Endothelial cell of umbilical vein (primary cell): ENCODE measurements around the gene NFATC2. TPM values are rescaled to one million over a fixed set of nuclear protein-coding genes. Genes with fewer than 3 reads are reported as not detected.

Experiments
- BruUV-seq: library from RNA; stranded (reverse); fragments of 400-500 nt; replicated peaks from 2 replicates; lab custom pipeline; 2021; lab: Mats Ljungman, UMichigan
- CTCF ChIA-PET: fragments of 300-600, 350-600 bp; sonication (Branson Sonifier 250); formaldehyde crosslinking; loops from one replicate; lab custom pipeline; 2021; ENCODE audit warnings: antibody characterized with exemption, inconsistent platforms; lab: Charles Lee
- POLR2A ChIA-PET: fragments of 300-600, 350-600 bp; sonication (Branson Sonifier 250); formaldehyde crosslinking; loops from one replicate; lab custom pipeline; 2021; ENCODE audit warnings: antibody characterized with exemption, inconsistent platforms; lab: Charles Lee
- DNase-seq: peaks from one replicate; pipeline ENCODE4 v3.0.0-alpha.2; 2011; ENCODE audit warnings: low read depth, low spot score
- FAIRE-seq: peaks from 2 replicates; lab custom pipeline; 2011; peaks lifted over from hg19 to GRCh38; lab: Jason Lieb, UNC
- H2AFZ ChIP-seq: 2 replicates; pipeline ENCODE4 v1.6.0; 2012; ENCODE audit warnings: low read depth, low read length, control low read depth, inconsistent platforms
- H3K27ac ChIP-seq: 2 replicates; pipeline ENCODE4 v1.5.1; 2011; ENCODE audit warnings: low read depth, mild to moderate bottlenecking, control low read depth, low read length, moderate library complexity; ENCODE audit not compliant: insufficient read depth
- H3K27me3 ChIP-seq, 2 experiments: 2 replicates each; pipeline versions ENCODE4 v1.6.0 to v1.6.1; 2011; ENCODE audit warnings: low read length in 2 of 2, mixed read lengths in 1 of 2; ENCODE audit not compliant: control insufficient read depth in 2 of 2, insufficient read depth in 2 of 2
- H3K36me3 ChIP-seq, 2 experiments: 2 replicates in 1 of 2; 3 replicates in 1 of 2; pipeline ENCODE4 v1.5.1; 2011; ENCODE audit warnings: low read length in 2 of 2, mild to moderate bottlenecking in 1 of 2, moderate library complexity in 1 of 2; ENCODE audit not compliant: control insufficient read depth in 2 of 2, insufficient read depth in 2 of 2; ENCODE audit errors: extremely low read depth in 1 of 2
- H3K4me1 ChIP-seq: 3 replicates; pipeline ENCODE4 v1.5.1; 2011; ENCODE audit warnings: mild to moderate bottlenecking, low read length; ENCODE audit not compliant: control insufficient read depth, insufficient read depth; ENCODE audit errors: extremely low read depth
- H3K4me2 ChIP-seq: 2 replicates; pipeline ENCODE4 v1.6.1; 2011; ENCODE audit warnings: low read length, control low read depth, mixed read lengths; ENCODE audit not compliant: insufficient read depth
- H3K4me3 ChIP-seq, 3 experiments: fragments of 200-600 bp in 1 of 3; sonication (generic), shearing (Covaris generic) in 1 of 3; replicated peaks in 1 of 3; 2 replicates each; pipeline ENCODE4 v1.5.1; 2011 to 2016; ENCODE audit warnings: control low read depth in 3 of 3, low read length in 3 of 3, mild to moderate bottlenecking in 2 of 3, inconsistent platforms in 1 of 3, low read depth in 1 of 3, moderate library complexity in 1 of 3; ENCODE audit not compliant: insufficient read depth in 1 of 3
- H3K79me2 ChIP-seq: 2 replicates; pipeline ENCODE4 v1.6.0; 2012; ENCODE audit warnings: low read length, inconsistent platforms; ENCODE audit not compliant: control insufficient read depth, insufficient read depth
- H3K9ac ChIP-seq: replicated peaks from 2 replicates; pipeline ENCODE3; 2011; ENCODE audit warnings: low read length, control low read depth; ENCODE audit not compliant: insufficient read depth; ENCODE audit errors: extremely low read depth
- H3K9me1 ChIP-seq: replicated peaks from 3 replicates; pipeline ENCODE4 v1.6.0; 2011; ENCODE audit warnings: mild to moderate bottlenecking, low read length; ENCODE audit not compliant: control insufficient read depth, insufficient read depth; ENCODE audit errors: extremely low read depth
- H3K9me3 ChIP-seq: replicated peaks from 2 replicates; pipeline ENCODE4 v1.5.1; 2012; ENCODE audit warnings: low read length, inconsistent platforms; ENCODE audit not compliant: control insufficient read depth, insufficient read depth
- H4K20me1 ChIP-seq: replicated peaks from 2 replicates; pipeline ENCODE3; 2011; ENCODE audit warnings: mild to moderate bottlenecking, low read length; ENCODE audit not compliant: control insufficient read depth, insufficient read depth; ENCODE audit errors: extremely low read depth
- CTCF ChIP-seq, 2 donors: IDR thresholded peaks; 1 replicate in 1 of 2; 2 replicates in 1 of 2; pipeline ENCODE4 v1.5.1; 2011; ENCODE audit warnings: low read length in 2 of 2, mild to moderate bottlenecking in 2 of 2, moderate library complexity in 2 of 2, control low read depth in 1 of 2, inconsistent platforms in 1 of 2, low read depth in 1 of 2; ENCODE audit not compliant: insufficient read depth in 1 of 2; ENCODE audit errors: extremely low read depth in 1 of 2
- EZH2 ChIP-seq: IDR thresholded peaks from 2 replicates; pipeline ENCODE4 v1.6.1; 2012; ENCODE audit warnings: borderline replicate concordance, low read depth, mild to moderate bottlenecking, moderate library complexity, low read length, inconsistent platforms; ENCODE audit not compliant: severe bottlenecking
- FOS ChIP-seq: IDR thresholded peaks from 2 replicates; pipeline ENCODE4 v1.6.1; 2011; ENCODE audit warnings: mild to moderate bottlenecking, low read length, moderate library complexity, borderline replicate concordance; ENCODE audit not compliant: insufficient read depth
- GATA2 ChIP-seq: IDR thresholded peaks from 2 replicates; pipeline ENCODE4 v1.7.0; 2011; ENCODE audit warnings: low read depth, mild to moderate bottlenecking, moderate library complexity, mixed read lengths, low read length; ENCODE audit not compliant: insufficient read length, insufficient read depth
- JUN ChIP-seq: IDR thresholded peaks from 2 replicates; pipeline ENCODE4 v1.6.1; 2011; ENCODE audit warnings: borderline replicate concordance, low read depth; ENCODE audit not compliant: insufficient read length, insufficient read depth
- MAX ChIP-seq: IDR thresholded peaks from 2 replicates; pipeline ENCODE4 v1.6.1; 2011; ENCODE audit not compliant: insufficient read depth, insufficient read length
- MYC ChIP-seq: IDR thresholded peaks from one replicate; pipeline ENCODE4 v1.6.1; 2011; ENCODE audit warnings: mild to moderate bottlenecking, low read depth, low read length
- POLR2A ChIP-seq: IDR thresholded peaks from 2 replicates; pipeline ENCODE4 v1.6.1; 2012; ENCODE audit warnings: low read depth, mild to moderate bottlenecking, control low read depth, low read length
- POLR2AphosphoS5 ChIP-seq: IDR thresholded peaks from 2 replicates; pipeline ENCODE4 v1.6.1; 2012; ENCODE audit warnings: low read depth, mild to moderate bottlenecking, control low read depth, low read length, moderate library complexity; ENCODE audit not compliant: insufficient read depth
- dilution Hi-C: fragments of 300-500 bp; cut with MboI; formaldehyde crosslinking; loops from one replicate; pipeline ENCODE4 v1.15.0; 2019; ENCODE audit warnings: low sequenced_read_pairs; ENCODE audit not compliant: extremely low pct_ligation_motif_present
- intact Hi-C: fragments of 100-400 bp; cut with micrococcal nuclease; formaldehyde crosslinking; loops from one replicate; pipeline ENCODE4 v1.10.0; 2022
- polyA plus RNA-seq, 4 experiments: library from polyadenylated mRNA; depleted of rRNA in 3 of 4; stranded (reverse) in 3 of 4; unstranded in 1 of 4; fragments of >200 nt; gene quantifications; 2 replicates each; pipeline versions ENCODE4 v1.2.1 to v1.2.3, GENCODE V29; 2011 to 2012; ENCODE audit warnings: missing spikeins in 1 of 4
- total RNA-seq: library from RNA; stranded (reverse); gene quantifications from 2 replicates; pipeline ENCODE4 v1.2.3, GENCODE V29; 2021

NFATC2 gene
- total and polyA plus RNA-seq, 2 donors (not counting 3 experiments of a cell fraction or from before 2014, with no cell fraction given): 3.1 to 13.0 TPM

- DNase-seq: peak; percentile 87
- no peaks in the 10 kb centered on the region for H3K36me3 ChIP-seq
- no peaks in the 10 kb centered on the region for H3K9me1 ChIP-seq
- no TSS peak for BruUV-seq
- no peaks in the 10 kb centered on the region for H4K20me1 ChIP-seq
- H3K4me1 ChIP-seq: peaks cover 38% of the 10 kb centered on the region
- no peaks in the 10 kb centered on the region for H3K9me3 ChIP-seq
- POLR2A ChIA-PET: interaction anchor here (1.1 kb wide), 1 partner anchor 14 kb away, joined by 3 read pairs; no protein-coding TSS in a partner anchor
- peak; percentile 90 for FAIRE-seq
- TF ChIP-seq POLR2AphosphoS5: peak; percentile 27
- no peak for TF ChIP-seq MAX
- H3K9ac ChIP-seq: peak overlapping the region; percentile 12
- dilution Hi-C loops: no loop called here
- H3K4me2 ChIP-seq: peak overlapping the region; percentile 43
- H3K27ac ChIP-seq: peak overlapping the region; percentile 13
- H3K4me3 ChIP-seq: no peak overlapping the region
- peak overlapping the region; percentile 23 for H2AFZ ChIP-seq
- no peaks in the 10 kb centered on the region for H3K79me2 ChIP-seq
- CTCF ChIA-PET: interaction anchor here (0.9 to 2.1 kb wide), 6 partner anchors 8 to 406 kb away, joined by 3 to 8 read pairs (median 3); no protein-coding TSS in a partner anchor
- H3K27me3 ChIP-seq: no peaks in the 10 kb centered on the region
- intact Hi-C loops: loop anchor here (1.0 kb wide), 1 partner anchor 17 kb away; no protein-coding TSS in a partner anchor
Measured at GRCh38 chr20:51393571-51393970, 148.9 kb downstream of the NFATC2 start.

GRCh38 chr20:51392614-51393186, 149.8 kb downstream of the NFATC2 start:
- dilution Hi-C loops (no loop called here), intact Hi-C loops (loop anchor here (1.0 kb wide), 1 partner anchor 18 kb away; no protein-coding TSS in a partner anchor)
- Histone ChIP-seq H4K20me1 (no peaks in the 10 kb centered on the region), H3K9me3 (no peaks in the 10 kb centered on the region), H3K36me3 (no peaks in the 10 kb centered on the region), H3K9me1 (no peaks in the 10 kb centered on the region), H3K9ac (no peak overlapping the region), H3K4me2 (peak overlapping the region; percentile 43), H3K27ac (no peak overlapping the region), H3K27me3 (no peaks in the 10 kb centered on the region), H3K79me2 (no peaks in the 10 kb centered on the region), H2AFZ (no peak overlapping the region), H3K4me3 (no peak overlapping the region), H3K4me1 (peaks cover 47% of the 10 kb centered on the region)
- FAIRE-seq: no peak
- ChIA-PET POLR2A (no interaction called here), CTCF (interaction anchor here (0.5 to 2.1 kb wide), 5 partner anchors 16 to 405 kb away, joined by 3 to 8 read pairs (median 3); no protein-coding TSS in a partner anchor)
- no peak for TF ChIP-seq FOS
- no peak for TF ChIP-seq MAX
- no peak for TF ChIP-seq JUN
- TF ChIP-seq POLR2A: no peak
- TF ChIP-seq POLR2AphosphoS5: no peak
- TF ChIP-seq MYC: no peak
- TF ChIP-seq EZH2: no peak
- no peak for TF ChIP-seq CTCF (IDR thresholded peaks at IDR 0.05; ENCODE audit: extremely low read depth in 1 of 2, insufficient read depth in 1 of 2, low read depth in 1 of 2, low read length in 2 of 2)
- no peak for TF ChIP-seq GATA2
- BruUV-seq: no TSS peak
- no peak for DNase-seq
